Neural crest cell (in vitro differentiated cells): Measurements from ENCODE around the gene HSD17B3. TPM values are rescaled to one million over a fixed set of nuclear protein-coding genes. Genes with fewer than 3 reads are reported as not detected.

Experiments used
- DNase-seq: peaks from one replicate; pipeline ENCODE4 v3.0.0; 2021; ENCODE audit warnings: low read depth, mixed read lengths, low spot score
- H3K27ac Mint-ChIP-seq: one replicate; pipeline ENCODE4 v1.8.0; 2021; ENCODE audit warnings: mild to moderate bottlenecking, mixed read lengths; ENCODE audit not compliant: unreplicated experiment
- H3K27me3 Mint-ChIP-seq: 2 replicates; pipeline ENCODE4 v1.8.0; 2021; ENCODE audit warnings: low read depth, mild to moderate bottlenecking, mixed read lengths
- H3K36me3 Mint-ChIP-seq: 2 replicates; pipeline ENCODE4 v1.8.0; 2021; ENCODE audit warnings: low read depth, mild to moderate bottlenecking, mixed read lengths
- H3K4me1 Mint-ChIP-seq: 2 replicates; pipeline ENCODE4 v1.8.0; 2021; ENCODE audit warnings: mixed read lengths
- H3K4me3 Mint-ChIP-seq: one replicate; pipeline ENCODE4 v1.8.0; 2021; ENCODE audit warnings: mild to moderate bottlenecking, mixed read lengths
- H3K9me3 Mint-ChIP-seq: 2 replicates; pipeline ENCODE4 v1.8.0; 2021; ENCODE audit warnings: mixed read lengths
- total RNA-seq: library from RNA; stranded (reverse); gene quantifications from 2 replicates; pipeline ENCODE4 v1.2.1, GENCODE V29; 2021
- TF ChIP-seq, protein P1 (sequence below): fragments of 200-600 bp; sonication (generic); conservative IDR thresholded peaks from 2 replicates; pipeline ENCODE4 v1.5.0; 2021; ENCODE audit warnings: antibody characterized with exemption, mild to moderate bottlenecking

Gene HSD17B3
- total RNA-seq, 1 donor from 2014 or later = not detected

DNA sequence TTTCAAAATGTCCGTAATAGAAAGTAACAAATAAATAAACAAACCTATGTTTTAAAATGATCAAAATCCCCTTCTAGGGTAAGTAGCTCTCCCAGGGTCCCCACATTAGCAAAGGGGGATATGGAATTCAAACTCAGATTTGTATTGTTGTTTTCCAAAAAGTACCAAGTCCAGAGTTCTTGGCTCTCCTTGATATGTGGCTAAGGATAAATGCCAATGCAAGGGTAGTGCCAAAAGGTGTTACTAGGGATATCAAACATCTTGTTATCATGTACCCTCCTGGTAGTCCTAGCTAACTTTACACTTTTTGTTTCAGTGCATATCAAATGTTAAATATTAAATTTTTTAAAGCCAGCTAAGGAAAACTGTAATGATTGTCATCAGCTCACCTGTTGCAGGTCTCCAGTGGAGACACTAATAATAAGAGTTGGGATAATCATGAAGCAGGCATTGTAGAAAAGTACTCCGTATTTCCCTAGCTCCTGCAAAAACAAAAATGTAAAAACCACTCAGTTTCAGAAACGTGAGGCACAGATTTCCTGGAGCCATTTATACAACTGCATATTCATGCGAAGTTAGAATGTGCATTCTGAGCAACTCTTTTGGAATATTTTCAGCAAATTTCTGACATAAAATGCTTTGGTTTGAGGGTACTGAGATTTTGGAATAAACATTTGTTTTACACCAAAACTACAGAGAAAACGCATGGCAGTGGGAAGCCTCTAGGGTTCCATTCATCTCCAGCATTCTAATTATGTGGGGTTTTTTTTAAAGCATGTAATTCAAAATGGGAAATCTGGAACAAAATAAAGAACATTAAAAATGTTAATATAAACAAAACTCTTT, 41.8 kb upstream of the HSD17B3 start:
- no peak for DNase-seq
- H3K27me3 Mint-ChIP-seq = no peaks in the 10 kb centered on the region
- H3K4me1 Mint-ChIP-seq = peaks cover 70% of the 10 kb centered on the region
- TF ChIP-seq, protein P1, sequence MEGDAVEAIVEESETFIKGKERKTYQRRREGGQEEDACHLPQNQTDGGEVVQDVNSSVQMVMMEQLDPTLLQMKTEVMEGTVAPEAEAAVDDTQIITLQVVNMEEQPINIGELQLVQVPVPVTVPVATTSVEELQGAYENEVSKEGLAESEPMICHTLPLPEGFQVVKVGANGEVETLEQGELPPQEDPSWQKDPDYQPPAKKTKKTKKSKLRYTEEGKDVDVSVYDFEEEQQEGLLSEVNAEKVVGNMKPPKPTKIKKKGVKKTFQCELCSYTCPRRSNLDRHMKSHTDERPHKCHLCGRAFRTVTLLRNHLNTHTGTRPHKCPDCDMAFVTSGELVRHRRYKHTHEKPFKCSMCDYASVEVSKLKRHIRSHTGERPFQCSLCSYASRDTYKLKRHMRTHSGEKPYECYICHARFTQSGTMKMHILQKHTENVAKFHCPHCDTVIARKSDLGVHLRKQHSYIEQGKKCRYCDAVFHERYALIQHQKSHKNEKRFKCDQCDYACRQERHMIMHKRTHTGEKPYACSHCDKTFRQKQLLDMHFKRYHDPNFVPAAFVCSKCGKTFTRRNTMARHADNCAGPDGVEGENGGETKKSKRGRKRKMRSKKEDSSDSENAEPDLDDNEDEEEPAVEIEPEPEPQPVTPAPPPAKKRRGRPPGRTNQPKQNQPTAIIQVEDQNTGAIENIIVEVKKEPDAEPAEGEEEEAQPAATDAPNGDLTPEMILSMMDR = no peak
- peaks cover 17% of the 10 kb centered on the region for H3K36me3 Mint-ChIP-seq
- no peak overlapping the region for H3K4me3 Mint-ChIP-seq
- peak overlapping the region; percentile 69 for H3K27ac Mint-ChIP-seq
- H3K9me3 Mint-ChIP-seq = peaks cover 6% of the 10 kb centered on the region

DNA sequence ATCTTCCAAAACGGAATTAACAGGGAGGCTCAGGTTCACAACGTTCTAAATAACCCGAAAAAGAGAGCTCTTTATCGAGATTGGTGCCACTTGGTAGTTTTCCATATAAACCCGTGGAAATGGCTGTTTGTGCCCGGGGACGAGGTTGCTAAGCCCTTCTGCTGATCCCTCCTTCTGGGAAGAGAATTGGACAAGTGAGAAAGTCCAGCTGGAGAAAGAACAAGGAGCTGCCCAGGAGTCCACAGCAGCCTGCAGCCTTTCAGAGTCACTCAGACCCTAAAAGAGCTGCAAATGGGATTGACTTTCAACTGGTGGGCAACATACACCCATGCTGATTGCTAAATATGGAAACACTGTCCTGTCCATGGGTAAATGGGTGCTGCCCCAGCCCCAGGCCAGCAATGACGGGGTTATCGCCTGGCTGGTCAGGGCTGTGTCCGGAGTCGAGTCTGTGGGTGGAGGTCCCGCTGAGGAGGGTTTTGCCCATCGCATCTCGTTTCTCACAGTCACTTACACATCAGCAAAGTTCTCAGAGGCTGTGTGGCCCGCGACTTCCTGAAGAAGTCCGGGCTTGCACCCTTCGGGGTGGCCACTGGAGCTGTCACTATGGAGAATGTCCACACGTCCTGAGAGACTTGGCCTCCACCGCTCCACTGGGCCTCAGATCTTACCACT, 40.7 kb upstream of the HSD17B3 start:
- Mint-ChIP-seq H3K36me3 (peaks cover 9% of the 10 kb centered on the region), H3K27ac (peak overlapping the region; percentile 88), H3K27me3 (no peaks in the 10 kb centered on the region), H3K9me3 (peaks cover 2% of the 10 kb centered on the region), H3K4me1 (peaks cover 62% of the 10 kb centered on the region), H3K4me3 (no peak overlapping the region)
- TF ChIP-seq, protein P1 = no peak
- DNase-seq = no peak

DNA sequence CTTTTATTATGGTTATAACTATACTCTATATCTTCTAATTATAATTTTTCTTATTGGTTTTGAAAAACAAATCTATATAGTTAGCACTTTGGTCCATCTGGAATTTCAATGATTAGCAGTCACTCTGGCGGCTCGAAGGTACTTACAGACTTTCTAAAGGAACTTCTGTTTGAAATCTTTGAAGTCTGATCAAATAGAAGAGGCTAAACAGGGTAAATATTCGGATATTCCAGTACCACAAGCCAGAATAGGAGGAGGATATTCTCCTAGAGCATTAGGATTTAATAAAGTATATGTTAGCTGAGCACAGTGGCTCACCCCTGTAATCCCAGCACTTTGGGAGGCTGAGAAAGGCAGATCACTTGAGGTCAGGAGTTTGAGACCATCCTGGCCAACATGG, 38.7 kb upstream of the HSD17B3 start:
- Mint-ChIP-seq H3K27ac (no peak overlapping the region), H3K27me3 (no peaks in the 10 kb centered on the region), H3K9me3 (peaks cover 2% of the 10 kb centered on the region), H3K4me1 (peaks cover 53% of the 10 kb centered on the region), H3K4me3 (no peak overlapping the region), H3K36me3 (peaks cover 3% of the 10 kb centered on the region)
- DNase-seq = no peak
- TF ChIP-seq, protein P1 = no peak

DNA sequence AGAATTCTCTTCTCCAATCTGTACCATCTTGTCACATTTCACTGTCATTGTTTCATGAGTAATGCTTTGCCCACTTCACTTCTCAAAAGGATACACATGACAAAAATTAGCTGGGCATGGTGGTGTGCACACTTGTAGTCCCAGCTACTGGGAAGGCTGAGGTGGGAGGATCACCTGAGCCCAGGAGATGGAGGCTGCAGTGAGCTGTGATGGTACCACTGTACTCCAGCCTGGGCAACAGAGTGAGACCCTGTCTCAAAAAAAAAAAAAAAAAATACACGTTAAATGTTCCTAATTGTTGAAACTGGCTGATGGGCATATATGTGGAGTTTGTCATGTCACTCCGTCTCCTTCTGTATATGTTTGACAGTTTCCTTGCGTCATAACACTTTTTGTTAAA, 36.3 kb upstream of the HSD17B3 start:
- no peak overlapping the region for H3K4me3 Mint-ChIP-seq
- peaks cover 29% of the 10 kb centered on the region for H3K4me1 Mint-ChIP-seq
- no peak for DNase-seq
- H3K9me3 Mint-ChIP-seq = no peaks in the 10 kb centered on the region
- TF ChIP-seq, protein P1 = no peak
- H3K36me3 Mint-ChIP-seq = peaks cover 3% of the 10 kb centered on the region
- H3K27ac Mint-ChIP-seq = no peak overlapping the region
- H3K27me3 Mint-ChIP-seq = no peaks in the 10 kb centered on the region

DNA sequence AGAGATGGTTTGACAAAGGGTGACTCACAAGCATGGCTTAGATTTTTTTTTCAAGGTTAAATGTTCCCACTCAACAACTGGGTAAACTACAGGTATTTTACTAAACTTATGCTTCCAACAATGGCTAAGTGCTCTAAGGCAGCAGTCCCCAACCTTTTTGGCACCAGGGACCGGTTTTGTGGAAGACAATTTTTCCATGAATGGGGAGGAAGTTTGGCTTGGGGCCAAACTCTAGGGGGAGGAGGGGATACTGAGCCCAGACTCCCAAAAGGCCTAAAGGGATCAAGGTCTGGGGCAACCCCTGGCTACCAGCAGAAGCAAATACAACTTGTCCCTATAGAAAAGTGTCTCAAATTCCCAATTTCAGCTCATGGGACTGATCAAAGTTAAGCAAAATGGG, 32.0 kb upstream of the HSD17B3 start:
- peak overlapping the region; percentile 57 for H3K27ac Mint-ChIP-seq
- peaks cover 5% of the 10 kb centered on the region for H3K4me1 Mint-ChIP-seq
- no peak overlapping the region for H3K4me3 Mint-ChIP-seq
- TF ChIP-seq, protein P1 = no peak
- no peaks in the 10 kb centered on the region for H3K9me3 Mint-ChIP-seq
- no peak for DNase-seq
- no peaks in the 10 kb centered on the region for H3K27me3 Mint-ChIP-seq
- H3K36me3 Mint-ChIP-seq = peaks cover 3% of the 10 kb centered on the region
